Sigmoid colon (tissue), 7 donors: Measurements from ENCODE around the gene SPIRE1. TPM values are rescaled to one million over a fixed set of nuclear protein-coding genes. Genes with fewer than 3 reads are reported as not detected.

Experiments
- DNase-seq: peaks from one replicate; pipeline ENCODE4 v3.0.0-alpha.2; 2019
- H3K27ac ChIP-seq, 4 donors: fragments of 200-600 bp; sonication (generic); one replicate each; pipeline ENCODE4 v1.5.1; 2016 to 2019; ENCODE audit warnings: mild to moderate bottlenecking in 1 of 4
- H3K27me3 ChIP-seq, 3 donors: fragments of 200-600 bp; sonication (generic); one replicate each; pipeline ENCODE4 v1.5.1; 2019; ENCODE audit warnings: mild to moderate bottlenecking in 1 of 3
- H3K36me3 ChIP-seq, 4 donors: fragments of 200-600 bp; sonication (generic); one replicate each; pipeline ENCODE4 v1.5.1; 2016 to 2019
- H3K4me1 ChIP-seq, 4 donors: fragments of 200-600 bp; sonication (generic); one replicate each; pipeline ENCODE4 v1.5.1; 2017 to 2019
- H3K4me3 ChIP-seq, 4 donors: fragments of 200-600 bp; sonication (generic); one replicate each; pipeline ENCODE4 v1.5.1; 2017 to 2019; ENCODE audit warnings: mild to moderate bottlenecking in 2 of 4, moderate library complexity in 1 of 4
- H3K9me3 ChIP-seq, 4 donors: fragments of 200-600 bp in 3 of 4; sonication (generic) in 3 of 4; one replicate each; pipeline versions ENCODE4 v1.5.1 to v1.6.1; 2013 to 2019
- EP300 ChIP-seq, 4 donors: sonication (generic); formaldehyde crosslinking; IDR thresholded peaks; one replicate each; pipeline ENCODE4 v1.6.1; 2017; ENCODE audit warnings: antibody characterized with exemption in 4 of 4
- POLR2A ChIP-seq, 2 donors: fragments of 450-650 bp; IDR thresholded peaks; one replicate each; pipeline ENCODE4 v1.6.1; 2016; ENCODE audit warnings: antibody characterized with exemption in 2 of 2, mild to moderate bottlenecking in 2 of 2, moderate library complexity in 2 of 2
- POLR2AphosphoS5 ChIP-seq, 4 donors: sonication (generic); formaldehyde crosslinking; IDR thresholded peaks; one replicate each; pipeline ENCODE4 v1.6.1; 2017; ENCODE audit warnings: antibody characterized with exemption in 4 of 4
- WGBS, 2 donors: extraction: QIAGEN DNeasy Blood & Tissue Kit; methylation state at CpG; one replicate each; pipeline ENCODE4 v1.1.7; 2013; 5-methylcytosine and 5-hydroxymethylcytosine counted together
- intact Hi-C: fragments of 100-400 bp; cut with DNase I; formaldehyde crosslinking; loops from one replicate; pipeline ENCODE4 v1.15.1; 2023
- polyA plus RNA-seq, 3 donors: library from polyadenylated mRNA; stranded (reverse); fragments of 200-250 nt; gene quantifications; one replicate each; pipeline ENCODE4 v1.2.3, GENCODE V29; 2013
- total RNA-seq, 4 donors: library from RNA; depleted of rRNA; stranded (reverse); fragments of >200 nt; gene quantifications; one replicate each; pipeline ENCODE4 v1.1.0, GENCODE V29; 2016
- TF ChIP-seq, protein P1 (sequence below), 4 experiments: fragments of 450-650 bp in 3 of 4; fragments of 200-600 bp in 1 of 4; IDR thresholded peaks; one replicate each; pipeline ENCODE4 v1.5.1; 2016 to 2019; ENCODE audit warnings: antibody characterized with exemption in 4 of 4, mild to moderate bottlenecking in 3 of 4, moderate library complexity in 2 of 4
- donor health status: healthy with polysubstance abuse.
- donor health status: Bipolar disorder and iron deficiency.
- donor health status: healthy.

Gene SPIRE1
- total and polyA plus RNA-seq, 7 donors = 2.1 to 31.6 (median 22.7) TPM

DNA sequence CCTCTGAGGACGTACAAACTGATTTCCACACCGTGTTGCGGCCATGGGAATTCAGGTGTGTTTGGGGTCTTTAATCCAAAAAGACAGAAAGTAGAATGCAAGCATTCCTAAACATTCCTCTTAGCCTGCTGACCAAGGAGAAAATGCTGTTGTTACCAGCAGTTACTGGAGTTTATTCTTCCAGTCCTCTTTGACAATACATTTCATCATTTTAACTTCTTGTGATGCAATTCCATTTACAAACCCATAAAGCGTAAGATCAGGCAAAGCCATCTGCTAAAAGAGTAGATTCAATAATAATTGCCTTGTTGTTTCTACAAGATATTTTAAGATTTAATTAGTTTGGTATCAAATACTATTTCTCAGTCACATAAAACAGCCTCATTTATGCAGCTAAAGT, 32.7 kb downstream of the SPIRE1 start:
- Histone ChIP-seq H3K4me3 (no peak overlapping the region), H3K9me3 (no peaks in the 10 kb centered on the region), H3K36me3 (no peaks in the 10 kb centered on the region), H3K27ac (no peak overlapping the region), H3K27me3 (no peaks in the 10 kb centered on the region), H3K4me1 (no peaks in the 10 kb centered on the region)
- no peak for TF ChIP-seq EP300 (IDR thresholded peaks at IDR 0.05)
- no peak for TF ChIP-seq POLR2AphosphoS5 (IDR thresholded peaks at IDR 0.05)
- TF ChIP-seq, protein P1, sequence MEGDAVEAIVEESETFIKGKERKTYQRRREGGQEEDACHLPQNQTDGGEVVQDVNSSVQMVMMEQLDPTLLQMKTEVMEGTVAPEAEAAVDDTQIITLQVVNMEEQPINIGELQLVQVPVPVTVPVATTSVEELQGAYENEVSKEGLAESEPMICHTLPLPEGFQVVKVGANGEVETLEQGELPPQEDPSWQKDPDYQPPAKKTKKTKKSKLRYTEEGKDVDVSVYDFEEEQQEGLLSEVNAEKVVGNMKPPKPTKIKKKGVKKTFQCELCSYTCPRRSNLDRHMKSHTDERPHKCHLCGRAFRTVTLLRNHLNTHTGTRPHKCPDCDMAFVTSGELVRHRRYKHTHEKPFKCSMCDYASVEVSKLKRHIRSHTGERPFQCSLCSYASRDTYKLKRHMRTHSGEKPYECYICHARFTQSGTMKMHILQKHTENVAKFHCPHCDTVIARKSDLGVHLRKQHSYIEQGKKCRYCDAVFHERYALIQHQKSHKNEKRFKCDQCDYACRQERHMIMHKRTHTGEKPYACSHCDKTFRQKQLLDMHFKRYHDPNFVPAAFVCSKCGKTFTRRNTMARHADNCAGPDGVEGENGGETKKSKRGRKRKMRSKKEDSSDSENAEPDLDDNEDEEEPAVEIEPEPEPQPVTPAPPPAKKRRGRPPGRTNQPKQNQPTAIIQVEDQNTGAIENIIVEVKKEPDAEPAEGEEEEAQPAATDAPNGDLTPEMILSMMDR (IDR thresholded peaks at IDR 0.05) = no peak
- TF ChIP-seq POLR2A (IDR thresholded peaks at IDR 0.05) = no peak
- intact Hi-C loops = no loop called here
- 92 to 93% methylated on average over 4 of the region's 4 CpGs for WGBS, 2 donors
- DNase-seq = no peak

DNA sequence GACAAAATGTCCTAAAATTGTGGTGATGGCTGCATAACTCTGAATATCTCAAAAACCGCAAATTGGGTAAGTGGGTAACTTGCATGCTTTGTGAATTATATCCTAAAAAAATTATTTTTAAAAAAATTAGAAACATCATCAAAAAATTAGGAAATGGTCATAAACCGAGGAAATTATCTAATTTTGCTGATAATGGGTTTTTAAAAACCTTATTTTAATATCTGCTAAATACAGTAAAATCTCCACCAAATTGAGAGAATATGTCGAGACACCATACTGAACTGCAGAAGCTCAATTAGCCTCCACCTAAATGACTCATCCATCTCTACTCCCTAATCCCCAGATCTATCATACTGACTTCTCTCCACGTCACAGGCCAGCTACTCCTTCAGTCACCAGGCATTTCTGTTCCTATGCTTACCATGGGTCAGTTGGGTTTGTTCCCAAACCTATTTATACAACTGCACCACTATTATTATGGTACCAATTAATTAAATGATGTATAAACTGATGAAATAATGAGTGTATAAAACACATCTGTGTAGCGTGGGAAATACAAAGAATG, 36.1 kb downstream of the SPIRE1 start:
- TF ChIP-seq, protein P1 (IDR thresholded peaks at IDR 0.05) = no peak
- TF ChIP-seq POLR2AphosphoS5 (IDR thresholded peaks at IDR 0.05) (no peak), EP300 (IDR thresholded peaks at IDR 0.05) (no peak), POLR2A (IDR thresholded peaks at IDR 0.05) (no peak)
- 85 to 86% methylated on average over 5 of the region's 5 CpGs for WGBS, 2 donors
- Histone ChIP-seq H3K4me3 (no peak overlapping the region), H3K36me3 (no peaks in the 10 kb centered on the region), H3K9me3 (no peaks in the 10 kb centered on the region), H3K4me1 (no peaks in the 10 kb centered on the region), H3K27me3 (no peaks in the 10 kb centered on the region), H3K27ac (no peak overlapping the region)
- intact Hi-C loops = no loop called here
- no peak for DNase-seq

DNA sequence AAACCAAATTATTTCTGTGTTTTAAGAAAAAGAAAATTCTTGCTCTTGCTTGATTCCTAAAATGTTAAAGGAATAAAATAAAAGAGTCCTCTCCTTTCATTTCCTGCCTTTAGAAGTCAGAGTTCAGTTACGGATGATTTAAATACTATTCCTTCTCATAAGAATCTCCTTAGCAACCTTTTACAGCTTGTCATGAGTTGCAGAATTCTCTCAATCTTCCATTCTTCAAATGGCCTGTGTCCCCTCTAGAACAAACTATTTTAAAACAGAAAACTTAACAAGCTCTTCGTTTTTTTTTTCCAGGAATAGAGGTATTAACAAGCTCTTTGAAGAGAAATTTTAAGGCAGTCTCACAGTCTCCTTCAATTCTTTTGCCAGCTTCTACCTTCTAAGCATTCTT, 42.2 kb downstream of the SPIRE1 start:
- no peaks in the 10 kb centered on the region for H3K27me3 ChIP-seq
- no peak for DNase-seq
- no peak overlapping the region for H3K27ac ChIP-seq
- no peak for TF ChIP-seq EP300 (IDR thresholded peaks at IDR 0.05)
- TF ChIP-seq, protein P1 (IDR thresholded peaks at IDR 0.05) = no peak
- no peak for TF ChIP-seq POLR2A (IDR thresholded peaks at IDR 0.05)
- TF ChIP-seq POLR2AphosphoS5 (IDR thresholded peaks at IDR 0.05) = no peak
- 47 to 59% methylated on average over 2 of the region's 2 CpGs for WGBS, 2 donors
- intact Hi-C loops = no loop called here
- H3K36me3 ChIP-seq = no peaks in the 10 kb centered on the region
- no peaks in the 10 kb centered on the region for H3K4me1 ChIP-seq
- no peaks in the 10 kb centered on the region for H3K9me3 ChIP-seq
- no peak overlapping the region for H3K4me3 ChIP-seq

DNA sequence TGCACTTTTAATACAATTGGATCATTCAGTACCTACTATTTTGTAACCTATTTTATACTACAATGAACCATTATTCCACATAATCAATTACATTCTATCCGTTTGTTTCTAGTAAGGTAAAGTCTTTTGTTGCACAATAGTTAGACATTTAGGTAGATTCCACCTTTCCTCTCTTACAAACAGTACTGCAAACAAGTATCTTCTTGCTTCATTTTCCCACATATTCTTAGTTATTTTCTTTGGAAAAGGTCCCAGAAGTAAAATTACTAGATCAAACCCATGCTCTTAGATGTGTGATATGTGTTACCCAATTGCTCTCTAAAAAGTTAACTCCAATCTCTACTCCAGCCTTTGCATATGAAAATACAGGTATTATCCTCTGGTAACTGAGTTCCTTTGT, 49.6 kb downstream of the SPIRE1 start:
- 42 to 80% methylated on average over 1 of the region's 1 CpG for WGBS, 2 donors
- Histone ChIP-seq H3K9me3 (no peaks in the 10 kb centered on the region), H3K36me3 (no peaks in the 10 kb centered on the region), H3K4me3 (no peak overlapping the region), H3K27me3 (no peaks in the 10 kb centered on the region), H3K27ac (no peak overlapping the region), H3K4me1 (peaks cover 0 to 8% (median 0%) of the 10 kb centered on the region in 4 donors)
- DNase-seq = no peak
- intact Hi-C loops = no loop called here
- TF ChIP-seq, protein P1 (IDR thresholded peaks at IDR 0.05) = no peak
- TF ChIP-seq POLR2A (IDR thresholded peaks at IDR 0.05) (no peak), POLR2AphosphoS5 (IDR thresholded peaks at IDR 0.05) (no peak), EP300 (IDR thresholded peaks at IDR 0.05) (no peak)
